Stimulated activated CD4-positive, alpha-beta T cell treated with anti-CD3 and anti-CD28 coated beads, Interleukin-1b, Interleukin-23, amount 100 ng/mL, for 4 hours (primary cell): ENCODE data around the gene SREBF1.
A peak's percentile ranks its signal among the peaks of the same experiment; 100 is the strongest.

ENCODE experiments used
- DNase-seq, 2 donors: peaks; one replicate each; pipeline ENCODE4 v3.0.0-alpha.2; 2020; ENCODE audit warnings: low read depth in 2 of 2

The SREBF1 gene

DNA sequence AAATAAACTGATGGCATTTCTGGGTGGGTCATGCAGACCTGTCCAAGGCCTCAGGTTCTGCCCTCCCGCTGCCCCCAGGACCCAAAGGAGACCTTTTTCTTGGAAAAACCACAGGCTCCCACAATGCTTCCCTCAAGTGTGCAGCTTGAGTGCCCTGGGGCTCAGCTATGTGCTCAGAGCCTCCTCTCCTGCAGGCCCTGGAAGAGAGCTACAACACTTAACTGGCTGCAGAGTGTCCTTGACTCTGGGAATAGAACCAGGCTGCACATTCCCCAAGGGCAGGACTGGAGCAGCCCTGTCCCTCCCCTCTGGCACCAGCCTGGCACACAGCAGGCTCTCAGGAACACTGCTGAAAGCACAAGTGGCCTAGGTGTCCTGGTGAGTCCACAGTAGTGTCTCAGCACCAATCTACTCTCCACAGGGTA is 4.8 kb upstream of the SREBF1 start:
- DNase-seq, result no peak

GRCh38 chr17:17840751-17841591 is 4.2 kb upstream of the SREBF1 start:
- DNase-seq, result no peak

DNA sequence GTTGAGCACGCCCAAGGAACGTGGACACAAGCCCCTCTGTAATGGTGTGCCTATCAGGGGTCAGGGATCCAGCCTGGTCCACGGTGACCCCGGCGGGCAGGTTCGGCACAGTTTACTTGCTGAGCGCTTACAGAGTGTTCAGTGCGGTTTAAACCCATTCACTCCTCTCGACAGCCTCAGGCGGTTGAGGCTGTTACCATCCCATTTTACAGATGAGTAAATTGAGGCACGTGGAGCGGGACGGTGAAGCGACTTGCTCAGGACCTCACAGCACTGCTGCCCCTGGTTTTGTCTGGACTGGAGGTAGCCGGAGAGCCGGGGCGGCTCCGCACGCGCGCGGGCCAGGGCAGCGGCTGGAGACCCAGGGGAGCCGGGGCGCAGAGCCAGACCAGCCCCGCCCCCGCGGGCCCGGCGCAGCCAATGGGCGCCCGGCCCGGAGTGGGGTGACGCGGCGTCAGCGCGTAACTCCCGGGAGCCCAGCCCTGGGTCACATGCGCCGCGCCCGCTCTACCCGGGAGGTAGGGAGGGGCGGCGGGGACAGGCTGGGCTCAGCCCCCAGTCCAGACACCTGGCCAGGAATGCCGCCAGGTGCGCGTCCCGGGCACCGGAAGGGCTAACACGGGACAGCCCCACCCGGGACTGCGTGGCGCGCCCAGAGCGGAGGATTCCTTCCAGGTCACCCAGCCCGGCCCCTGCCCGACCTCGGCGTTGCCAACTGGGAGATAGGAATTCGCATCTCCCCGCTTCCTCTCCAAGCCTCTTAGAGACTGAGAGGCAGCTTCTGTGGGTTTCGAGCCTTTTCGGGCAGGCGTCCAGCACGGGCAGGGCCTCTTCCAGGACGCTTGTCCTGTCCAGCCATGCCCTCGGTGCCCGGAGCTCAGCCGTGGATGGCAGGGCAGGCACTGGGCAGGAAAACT is 3.3 kb upstream of the SREBF1 start:
- peak; percentile 64 to 79 for DNase-seq

DNA sequence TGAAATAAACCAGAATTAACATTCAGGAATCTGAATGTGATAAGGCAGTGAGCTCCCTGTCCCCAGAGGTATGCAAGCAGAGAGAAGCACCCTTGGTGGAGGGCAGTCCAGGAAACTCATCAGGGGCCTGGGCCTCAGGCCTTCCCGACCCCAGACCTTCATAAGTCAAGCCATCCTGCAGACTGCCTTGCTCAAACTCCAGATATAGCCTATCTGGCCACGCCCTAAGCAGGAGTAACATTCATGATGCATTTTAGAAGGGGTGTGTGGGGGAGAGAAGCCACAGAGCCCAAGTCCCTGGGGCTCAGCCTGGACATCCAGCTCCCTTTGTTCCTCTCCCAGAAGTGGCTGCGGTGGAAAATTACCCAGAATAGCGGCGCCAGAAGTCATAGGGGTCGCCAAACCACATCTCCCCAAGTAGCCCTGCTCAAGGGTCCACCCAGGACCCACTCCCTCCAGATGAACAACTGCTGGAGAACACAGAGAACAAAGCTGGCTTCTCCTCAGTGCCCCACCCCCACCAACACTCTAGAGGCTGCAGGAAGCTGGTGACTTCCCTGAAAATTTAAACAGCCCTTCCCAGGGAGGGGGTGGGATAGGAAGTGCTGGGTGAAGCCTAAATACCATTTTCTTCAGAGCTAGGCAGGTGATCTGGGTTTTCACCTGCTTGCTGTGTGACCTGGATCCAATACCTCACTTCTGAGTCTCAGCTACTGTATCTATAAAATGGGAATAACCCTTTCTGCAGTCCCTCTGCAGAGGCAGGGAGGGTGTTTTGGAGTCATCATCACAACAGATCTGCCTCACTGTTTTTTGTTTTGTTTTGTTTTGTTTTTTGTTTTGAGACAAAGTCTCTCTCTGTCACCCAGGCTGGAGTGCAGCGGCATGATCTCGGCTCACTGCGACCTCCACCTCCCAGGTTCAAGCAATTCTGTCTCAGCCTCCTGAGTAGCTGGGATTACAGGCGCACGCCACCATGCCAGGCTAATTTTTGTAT is 1.5 kb upstream of the SREBF1 start:
- DNase-seq, result no peak

GRCh38 chr17:17837380-17837821 is 615 bp upstream of the SREBF1 start:
- no peak for DNase-seq

DNA sequence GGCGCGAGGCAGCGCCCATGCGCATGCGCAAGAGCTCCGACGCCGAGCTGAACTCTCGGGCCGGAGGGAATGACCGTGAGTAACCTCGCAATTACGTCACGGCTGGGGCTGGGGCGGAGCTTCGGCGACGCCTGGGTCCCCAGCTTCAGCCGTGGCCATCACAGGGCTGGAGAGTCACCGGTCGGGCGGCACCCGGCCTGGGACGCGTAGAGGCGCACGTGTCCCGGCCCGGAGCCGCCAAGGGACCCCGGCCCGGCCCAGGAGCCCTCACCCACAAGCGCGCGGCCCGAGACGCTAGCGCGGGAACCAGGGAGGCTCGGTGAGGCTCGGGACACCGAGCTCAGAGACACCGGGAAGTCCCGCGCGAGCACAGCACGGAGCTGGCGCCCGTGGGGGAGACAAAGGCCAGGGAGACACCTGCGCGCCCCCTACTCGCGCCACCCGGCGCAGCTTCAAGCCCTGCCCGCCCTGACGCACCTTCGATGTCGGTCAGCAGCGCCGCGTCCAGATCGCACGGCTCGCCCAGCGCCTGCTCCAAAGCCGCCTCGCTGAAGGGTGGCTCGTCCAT is 452 bp downstream of the SREBF1 start:
- peak; percentile 95 to 96 for DNase-seq

DNA sequence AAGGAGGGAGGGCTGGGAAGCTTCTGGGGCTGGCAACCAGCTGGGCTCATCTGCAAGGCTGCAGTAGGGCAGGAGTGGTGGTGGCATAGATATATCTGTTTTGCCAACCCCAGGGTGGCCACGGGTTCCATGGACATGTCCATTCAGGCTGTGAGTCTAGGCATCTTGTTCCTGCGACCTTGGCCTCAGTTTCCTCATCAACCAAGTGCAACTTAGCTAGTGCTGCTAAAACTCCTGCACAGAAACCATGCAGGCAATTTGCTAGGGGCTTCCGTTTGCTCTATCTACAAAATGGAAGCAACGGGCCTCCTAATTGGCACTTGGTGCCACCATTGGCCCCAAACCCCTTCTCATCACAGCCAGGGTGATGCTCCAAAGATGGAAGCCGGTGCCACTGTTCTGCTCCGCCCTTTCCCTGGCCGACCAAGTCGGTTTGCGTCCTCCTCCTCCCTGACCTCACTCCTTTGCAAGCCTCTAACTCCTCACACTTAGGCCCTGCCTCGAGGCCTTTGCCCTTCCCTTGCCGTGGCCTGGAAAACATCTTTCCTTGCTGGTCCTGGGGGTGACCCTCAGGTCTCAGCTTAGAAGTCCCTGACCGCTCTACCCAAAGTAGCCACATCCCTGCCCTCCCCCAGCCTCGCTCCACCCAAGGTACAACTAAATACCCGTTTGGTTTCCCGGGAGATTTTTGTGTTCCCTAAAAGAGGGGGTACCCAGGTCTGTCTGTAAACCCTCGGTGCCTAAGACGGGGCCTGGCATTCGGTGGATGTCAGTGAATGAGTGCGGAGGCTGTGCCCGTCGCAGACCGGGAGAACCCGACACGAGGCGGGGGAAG is 1.2 kb downstream of the SREBF1 start:
- DNase-seq, result no peak

DNA sequence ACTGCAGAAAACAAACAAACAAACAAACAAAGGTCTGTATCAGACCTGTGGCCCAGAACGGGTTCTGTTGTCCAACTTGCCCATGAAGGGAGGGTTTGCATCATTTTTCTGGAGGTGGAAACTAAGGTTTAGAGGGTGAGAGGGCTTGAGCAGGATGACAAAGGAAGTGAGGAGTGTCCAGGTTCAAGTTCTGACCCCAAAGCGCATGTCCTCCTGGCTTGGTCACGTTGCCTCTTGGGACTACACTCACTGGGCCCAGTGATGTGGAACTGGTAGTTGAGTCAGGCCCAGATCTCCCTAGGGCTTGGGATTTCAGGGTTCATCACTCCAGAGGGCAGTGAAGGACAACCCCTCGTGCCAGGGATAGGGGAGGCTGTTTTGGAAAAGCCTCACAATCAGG is 1.8 kb downstream of the SREBF1 start:
- no peak for DNase-seq

GRCh38 chr17:17833658-17834357 is 3.0 kb downstream of the SREBF1 start:
- no peak for DNase-seq

GRCh38 chr17:17832032-17832363 is 4.8 kb downstream of the SREBF1 start:
- no peak for DNase-seq

DNA sequence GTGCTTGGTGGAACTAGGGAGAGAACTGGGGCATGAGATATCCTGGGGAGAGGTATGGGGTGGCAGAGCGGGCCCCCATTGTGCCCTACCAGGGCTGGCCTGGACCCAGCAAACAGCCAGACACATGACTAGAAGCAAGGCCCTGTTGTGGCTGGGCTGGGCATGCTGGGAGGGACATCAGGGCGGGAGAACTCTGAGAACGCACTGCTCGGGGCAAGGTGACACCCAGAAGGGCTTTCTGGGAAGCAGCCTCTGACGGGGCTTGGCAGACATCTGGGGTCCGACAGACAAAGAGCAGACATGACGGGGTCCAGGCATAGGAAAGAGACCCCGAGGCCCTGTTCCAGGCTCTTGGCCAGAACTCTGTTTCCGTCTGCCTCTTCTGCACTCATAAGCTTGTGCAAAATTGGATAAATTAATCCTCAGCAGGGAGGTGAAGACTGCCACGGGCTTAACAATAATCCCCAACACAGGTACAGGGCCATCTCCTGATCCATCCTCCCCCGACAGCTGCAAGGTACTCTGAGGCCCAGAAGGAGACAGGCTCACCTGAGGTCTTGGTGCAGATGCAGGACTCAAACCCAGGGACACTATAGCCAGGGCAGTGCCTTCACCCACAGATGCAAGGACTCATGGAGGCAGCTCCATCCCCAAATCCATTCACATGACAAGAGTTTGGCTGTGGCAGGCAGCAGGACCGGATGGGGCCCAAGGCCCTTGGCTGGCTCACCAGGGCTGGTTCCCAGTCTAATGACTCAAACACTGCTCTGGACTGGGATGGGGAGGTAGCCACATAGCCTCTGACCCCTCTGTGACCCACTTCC is 5.4 kb downstream of the SREBF1 start:
- no peak for DNase-seq

GRCh38 chr17:17830740-17831207 is 6.0 kb downstream of the SREBF1 start:
- DNase-seq, result no peak

DNA sequence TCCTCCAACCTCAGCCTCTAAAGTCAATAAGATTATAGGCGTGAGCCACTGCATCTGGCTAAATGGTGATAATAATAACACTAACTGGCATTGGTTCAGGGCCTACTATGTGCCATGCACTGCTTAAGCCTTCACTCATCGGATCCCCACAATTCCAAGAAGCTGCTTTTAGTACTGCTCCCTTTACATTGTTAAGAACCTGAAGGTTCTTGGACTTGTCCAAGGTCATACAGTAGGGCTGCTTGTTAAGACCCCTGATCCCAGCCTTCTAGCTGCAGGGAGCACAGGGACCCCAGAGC is 6.6 kb downstream of the SREBF1 start:
- DNase-seq, result no peak

- DNase-seq, result no peak
Measured at GRCh38 chr17:17827826-17828621, 8.8 kb downstream of the SREBF1 start.

DNA sequence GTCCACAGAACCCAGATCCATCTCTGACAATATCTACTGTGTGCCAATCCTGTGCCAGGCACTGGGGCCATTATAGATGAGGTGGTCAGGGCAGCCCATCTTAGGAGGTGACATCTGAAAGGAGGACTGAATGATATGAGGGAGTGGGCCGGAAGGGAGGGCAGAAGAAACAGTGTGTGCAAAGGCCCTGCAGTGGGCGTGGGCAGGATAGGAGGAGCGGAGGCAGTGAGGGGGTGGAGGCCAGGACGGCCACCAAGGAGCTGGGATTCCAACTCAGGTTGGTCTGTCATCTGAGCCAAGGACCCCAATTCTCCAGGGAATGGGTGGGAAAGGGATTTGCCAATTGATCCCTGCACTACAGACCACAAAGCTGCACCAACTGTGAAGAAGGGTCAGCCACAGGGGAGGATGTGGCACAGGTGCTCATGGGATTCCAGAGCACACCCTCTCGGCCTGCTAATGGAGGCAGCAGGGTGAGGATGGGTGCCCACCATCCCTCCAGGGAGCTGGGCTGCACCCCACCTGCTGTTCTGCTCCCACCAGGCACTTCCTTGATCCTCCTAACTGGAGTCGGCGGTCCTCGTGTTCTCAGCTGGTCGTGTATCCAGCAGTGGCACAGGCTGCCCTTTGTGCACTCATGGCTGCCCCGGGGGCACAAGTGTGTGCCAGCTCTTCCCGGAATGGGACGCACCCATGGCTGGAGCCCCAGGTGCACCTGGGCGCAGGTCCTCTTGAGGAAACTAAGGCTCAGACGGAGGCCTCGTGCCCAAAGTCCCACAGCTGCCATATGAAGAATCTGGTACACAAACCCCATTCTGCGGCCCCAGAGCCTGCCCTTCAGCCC is 9.6 kb downstream of the SREBF1 start:
- DNase-seq, result no peak

DNA sequence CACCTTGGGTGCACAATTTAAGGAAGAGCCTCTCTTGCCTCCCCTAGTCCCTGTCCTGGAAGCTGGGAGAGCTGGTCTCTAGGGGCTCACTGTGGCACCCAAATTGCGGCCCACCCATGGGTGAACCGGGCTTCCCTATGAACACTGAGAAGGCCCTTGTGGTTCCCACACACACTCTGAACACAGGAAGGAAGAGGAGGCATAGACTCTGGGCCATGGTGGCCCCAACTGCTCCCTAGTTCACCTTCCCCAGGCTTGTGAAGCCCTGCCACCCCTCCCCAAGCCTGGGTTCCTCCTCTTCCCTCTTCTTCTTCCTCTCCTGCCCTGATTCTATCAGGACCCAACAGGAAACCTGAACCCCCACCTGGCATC is 10.5 kb downstream of the SREBF1 start:
- no peak for DNase-seq
